ENCODE measurements around the gene ONECUT3. TPM values are rescaled to one million over a fixed set of nuclear protein-coding genes. Genes with fewer than 3 reads are reported as not detected.

The ONECUT3 gene
- not detected for total RNA-seq

DNA sequence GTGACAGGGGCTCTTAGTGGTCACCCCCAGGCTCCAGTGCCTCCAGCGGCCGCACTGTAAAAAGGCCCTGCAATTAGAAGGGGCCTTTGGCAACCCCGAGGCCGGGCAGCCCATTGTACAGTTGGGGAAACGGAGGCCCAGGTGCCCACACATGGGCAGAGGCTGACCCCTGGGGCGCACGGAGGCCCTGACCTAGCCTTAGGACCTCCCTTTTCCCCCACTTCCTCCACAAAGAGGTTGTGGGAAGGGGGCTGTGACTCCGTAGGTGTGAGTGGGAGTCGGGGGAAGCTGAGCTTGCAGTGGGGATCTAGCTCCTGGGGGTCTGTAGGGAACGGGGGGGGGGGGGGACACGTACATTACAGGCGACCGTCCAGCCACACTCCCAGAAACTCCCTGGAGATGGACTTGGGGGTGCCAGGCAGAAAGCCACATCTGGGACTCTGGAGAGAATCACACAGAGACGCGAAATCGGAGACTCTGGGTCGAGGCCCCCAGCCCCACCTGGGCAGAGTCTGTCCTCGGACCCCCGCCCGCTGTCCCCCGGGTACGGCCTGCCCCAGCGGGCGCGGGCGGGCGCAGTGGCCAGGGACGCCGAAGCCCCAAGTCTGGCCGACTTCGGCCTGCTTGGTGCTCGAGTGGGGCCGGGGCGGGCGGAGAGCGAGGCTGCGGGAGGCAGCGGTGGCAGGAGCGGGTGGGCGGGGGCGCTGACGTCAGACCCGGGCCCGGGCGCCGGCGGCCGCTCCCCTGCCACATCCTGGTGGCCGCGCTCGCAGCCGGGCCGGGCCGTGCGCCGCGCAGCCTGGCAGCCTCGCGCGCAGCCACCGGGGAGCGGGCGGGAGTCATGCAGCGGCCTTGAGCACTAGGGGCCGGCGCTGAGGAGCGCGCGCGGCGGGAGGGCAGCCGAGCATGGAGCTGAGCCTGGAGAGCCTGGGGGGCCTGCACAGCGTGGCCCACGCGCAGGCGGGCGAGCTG lies at the start of gene ONECUT3:
TSS of gene ONECUT3 (plus strand) at position 750 of the 972 bp plus-strand sequence. CDS start at position 907, 157 bp downstream.

DNA sequence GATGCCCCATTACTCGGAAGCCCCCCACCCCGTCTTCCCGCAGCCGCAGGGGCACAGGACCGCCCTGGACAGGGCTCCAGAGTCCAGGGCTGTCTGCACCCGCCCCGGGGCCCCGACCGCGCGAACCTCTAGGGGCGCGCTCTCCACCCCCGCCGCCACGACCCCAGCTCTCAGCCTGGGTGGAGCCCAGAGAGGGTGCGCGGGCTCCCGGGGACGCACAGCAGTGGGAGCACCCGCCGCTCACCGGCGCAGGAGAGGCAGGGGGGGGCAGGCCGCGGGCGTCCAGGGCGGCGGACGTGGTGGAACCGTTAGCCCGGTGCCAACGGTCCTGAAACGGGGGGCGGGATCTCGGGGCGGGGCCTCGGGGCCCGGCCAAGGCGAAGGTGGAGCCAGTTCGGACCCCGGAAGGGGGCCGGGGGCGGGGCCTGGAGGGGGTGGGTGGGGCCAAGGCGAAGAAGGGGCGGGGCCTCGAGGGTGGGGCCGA lies 58.7 kb downstream of the ONECUT3 start, which contains the start of gene ATP8B3:
TSS of gene ATP8B3 (minus strand) at position 335 of the 484 bp plus-strand sequence. CDS start 540 bp downstream, outside the sequence.

Small RNA genes within 50 kb of the gene (microRNA-seq; reads per million reads assigned to microRNA genes)
- gene MIR1909 (ENCODE audit: borderline microRNAs expressed, borderline replicate concordance) = 1.3 reads per million

Other genes starting within 250 kb of the ONECUT3 start
- gene ADAMTSL5, start 240.5 kb upstream of the ONECUT3 start, total RNA-seq = 1 to 10 TPM; 5.0 to 8.1 TPM
- not detected for gene PLK5, start 229.4 kb upstream of the ONECUT3 start, total RNA-seq
- gene MEX3D, start 185.2 kb upstream of the ONECUT3 start, total RNA-seq = 10 to 100 TPM in 1 of 2 experiments, 1 to 10 TPM in 1; 9.6 to 10.0 TPM
- gene MBD3, start 160.6 kb upstream of the ONECUT3 start, total RNA-seq = 10 to 100 TPM; 74.6 to 76.7 TPM
- gene UQCR11, start 148.0 kb upstream of the ONECUT3 start, total RNA-seq = 100 to 1,000 TPM; 151 to 175 TPM
- gene TCF3, start 100.9 kb upstream of the ONECUT3 start, total RNA-seq = 10 to 100 TPM; 82.3 to 89.9 TPM
- gene ATP8B3, start 58.8 kb downstream of the ONECUT3 start, total RNA-seq = 10 to 100 TPM; 18.8 to 20.7 TPM
- gene REXO1, start 95.0 kb downstream of the ONECUT3 start, total RNA-seq = 10 to 100 TPM; 44.5 to 46.7 TPM
- 10 to 100 TPM; 23.4 to 25.3 TPM for gene KLF16, start 110.1 kb downstream of the ONECUT3 start, total RNA-seq
- 100 to 1,000 TPM; 247 to 248 TPM for gene ABHD17A, start 132.0 kb downstream of the ONECUT3 start, total RNA-seq
- 10 to 100 TPM; 10.8 to 12.5 TPM for gene ADAT3, start 151.9 kb downstream of the ONECUT3 start, total RNA-seq
- gene SCAMP4, start 151.9 kb downstream of the ONECUT3 start, total RNA-seq = 10 to 100 TPM; 35.4 to 36.7 TPM
- 100 to 1,000 TPM; 125 to 130 TPM for gene CSNK1G2, start 187.7 kb downstream of the ONECUT3 start, total RNA-seq